Measurements from ENCODE around the gene GJB2. TPM values are rescaled to one million over a fixed set of nuclear protein-coding genes. Genes with fewer than 3 reads are reported as not detected.

The GJB2 gene
- total and polyA plus RNA-seq, 2 of the 8 experiments (the other 6 are each of a cell fraction or from before 2014, with no cell fraction given), result 0.20 to 0.21 TPM

GRCh38 chr13:20209948-20210347 is 17.2 kb upstream of the GJB2 start (continued):
- TF ChIP-seq BACH1 (IDR thresholded peaks at IDR 0.05; ENCODE audit: low read length) (no peak), EZH2 (IDR thresholded peaks at IDR 0.05; ENCODE audit: low read depth, low read length, severe bottlenecking) (no peak), NANOG (IDR thresholded peaks at IDR 0.05; ENCODE audit: insufficient read depth, low read depth, low read length, poor library complexity, severe bottlenecking) (no peak), JUN (IDR thresholded peaks at IDR 0.05; ENCODE audit: low read depth, low read length) (no peak), YY1 (IDR thresholded peaks at IDR 0.05; ENCODE audit: low read depth, low read length) (no peak), ZNF274 (IDR thresholded peaks at IDR 0.05; ENCODE audit: borderline replicate concordance, extremely low read depth, low read length) (no peak), JUND (IDR thresholded peaks at IDR 0.05; ENCODE audit: low read length) (no peak), RNF2 (IDR thresholded peaks at IDR 0.05; ENCODE audit: borderline replicate concordance, low read depth, low read length, missing control alignments, poor library complexity, severe bottlenecking) (no peak)
